ENCODE results near the gene LRP1. TPM values are rescaled to one million over a fixed set of nuclear protein-coding genes. Genes with fewer than 3 reads are reported as not detected.

The LRP1 gene
- total RNA-seq, 1 donor from 2014 or later, result 708 TPM

GRCh38 chr12:57089271-57090245 is 38.7 kb upstream of the LRP1 start:
- Histone ChIP-seq H3K9me3 (no peaks in the 10 kb centered on the region), H3K4me3 (peak overlapping the region; percentile 95 to 96), H3K4me1 (peaks cover 31 to 57% of the 10 kb centered on the region in 2 donors), H3K27me3 (no peaks in the 10 kb centered on the region), H3K27ac (peak overlapping the region; percentile 87 to 99), H3K36me3 (peaks cover 18 to 29% of the 10 kb centered on the region in 2 donors)
- peak in 1 of 2 donors; percentile 85 for DNase-seq (ENCODE audit: low spot score in 2 of 2)
- intact Hi-C loops (cut with DNase I), result loop anchor here (1.0 to 5.0 kb wide), 5 partner anchors 21 to 962 kb away; partner anchors contain the start of genes DDIT3, ESYT1, LRP1 and MBD6
- TF ChIP-seq CTCF (IDR thresholded peaks at IDR 0.05), result no peak

- no peaks in the 10 kb centered on the region for H3K27me3 ChIP-seq
- no peaks in the 10 kb centered on the region for H3K9me3 ChIP-seq
- peak overlapping the region; percentile 95 to 96 for H3K4me3 ChIP-seq
- TF ChIP-seq CTCF (IDR thresholded peaks at IDR 0.05), result no peak
- peaks cover 26 to 39% of the 10 kb centered on the region in 2 donors for H3K36me3 ChIP-seq
- DNase-seq (ENCODE audit: low spot score in 2 of 2), result no peak
- peaks cover 31 to 55% of the 10 kb centered on the region in 2 donors for H3K4me1 ChIP-seq
- intact Hi-C loops (cut with DNase I), result no loop called here
- peak overlapping the region; percentile 87 to 99 for H3K27ac ChIP-seq
These were observed 37.8 kb upstream of the LRP1 start for GRCh38 chr12:57090490-57090889.

- H3K27me3 ChIP-seq, result no peaks in the 10 kb centered on the region
- peak in 2 of 3 experiments; percentile 18 to 43 for TF ChIP-seq CTCF (IDR thresholded peaks at IDR 0.05)
- peak overlapping the region; percentile 87 to 99 for H3K27ac ChIP-seq
- H3K4me1 ChIP-seq, result peaks cover 26 to 51% of the 10 kb centered on the region in 2 donors
- peaks cover 32 to 44% of the 10 kb centered on the region in 2 donors for H3K36me3 ChIP-seq
- peak overlapping the region; percentile 95 to 96 for H3K4me3 ChIP-seq
- H3K9me3 ChIP-seq, result no peaks in the 10 kb centered on the region
- no peak for DNase-seq (ENCODE audit: low spot score in 2 of 2)
- intact Hi-C loops (cut with DNase I), result no loop called here
These were observed 37.2 kb upstream of the LRP1 start for GRCh38 chr12:57090924-57091637.

GRCh38 chr12:57091638-57092528 is 36.4 kb upstream of the LRP1 start:
- Histone ChIP-seq H3K4me1 (peaks cover 26 to 47% of the 10 kb centered on the region in 2 donors), H3K9me3 (no peaks in the 10 kb centered on the region), H3K4me3 (peak overlapping the region; percentile 95 to 96), H3K36me3 (peaks cover 39 to 52% of the 10 kb centered on the region in 2 donors), H3K27me3 (no peaks in the 10 kb centered on the region), H3K27ac (peak overlapping the region; percentile 87 to 99)
- intact Hi-C loops (cut with DNase I), result loop anchor here (2.0 kb wide), 1 partner anchor 23 kb away; no protein-coding TSS in a partner anchor
- DNase-seq (ENCODE audit: low spot score in 2 of 2), result no peak
- no peak for TF ChIP-seq CTCF (IDR thresholded peaks at IDR 0.05)

- DNase-seq (ENCODE audit: low spot score in 2 of 2), result no peak
- Histone ChIP-seq H3K27ac (peak overlapping the region; percentile 83 to 87), H3K4me3 (no peak overlapping the region), H3K4me1 (peaks cover 26 to 47% of the 10 kb centered on the region in 2 donors), H3K9me3 (no peaks in the 10 kb centered on the region), H3K27me3 (no peaks in the 10 kb centered on the region), H3K36me3 (peaks cover 45 to 59% of the 10 kb centered on the region in 2 donors)
- no peak for TF ChIP-seq CTCF (IDR thresholded peaks at IDR 0.05)
- intact Hi-C loops (cut with DNase I), result loop anchor here (2.0 kb wide), 1 partner anchor 24 kb away; no protein-coding TSS in a partner anchor
These were observed 35.8 kb upstream of the LRP1 start for GRCh38 chr12:57092529-57092862.
